SK-N-SH (cell line): ENCODE results near the gene PTPRG. TPM values are rescaled to one million over a fixed set of nuclear protein-coding genes. Genes with fewer than 3 reads are reported as not detected.

Source experiments
- CTCF ChIA-PET: fragments of 300-600, 350-600 bp; formaldehyde crosslinking; extraction: SDS; loops from one replicate; lab custom pipeline; 2021; lab: Yijun Ruan, JAX
- POLR2A ChIA-PET: fragments of 350-600 bp; sonication (Branson Sonifier 250); formaldehyde crosslinking; extraction: SDS; loops from one replicate; lab custom pipeline; 2020; ENCODE audit warnings: antibody characterized with exemption, inconsistent platforms; lab: Yijun Ruan, JAX
- DNase-seq: peaks from one replicate; pipeline ENCODE4 v3.0.0; 2012
- H2AFZ ChIP-seq: fragments of 200-600 bp; sonication (generic); 2 replicates; pipeline ENCODE4 v1.8.1; 2016; ENCODE audit warnings: antibody characterized with exemption, mild to moderate bottlenecking, low read depth
- H3F3A ChIP-seq: fragments of 200-600 bp; sonication (generic); replicated peaks from 2 replicates; pipeline ENCODE3; 2016; ENCODE audit warnings: antibody characterized with exemption, mild to moderate bottlenecking; ENCODE audit not compliant: insufficient read depth
- H3K27ac ChIP-seq, 2 experiments: fragments of 200-500 bp in 1 of 2; fragments of 200-600 bp in 1 of 2; sonication (Bioruptor generic) in 1 of 2; sonication (generic), shearing (Covaris generic) in 1 of 2; 2 replicates each; pipeline versions ENCODE4 v1.5.1 to v1.6.1; 2014 to 2016; ENCODE audit warnings: low read depth in 2 of 2, inconsistent platforms in 1 of 2, low read length in 1 of 2, mild to moderate bottlenecking in 1 of 2, mixed read lengths in 1 of 2
- H3K27me3 ChIP-seq: fragments of 200-600 bp; sonication (generic), shearing (Covaris generic); 2 replicates; pipeline ENCODE4 v1.6.1; 2016; ENCODE audit warnings: mixed run types; ENCODE audit not compliant: insufficient read depth
- H3K36me3 ChIP-seq, 2 experiments: fragments of 200-500 bp in 1 of 2; fragments of 200-600 bp in 1 of 2; sonication (Bioruptor generic) in 1 of 2; sonication (generic) in 1 of 2; replicated peaks in 1 of 2; 2 replicates each; pipeline versions ENCODE3 to v1.5.1; 2014 to 2016; ENCODE audit warnings: low read length in 1 of 2, mild to moderate bottlenecking in 1 of 2; ENCODE audit not compliant: insufficient read depth in 2 of 2, control insufficient read depth in 1 of 2
- H3K4me1 ChIP-seq, 2 experiments: fragments of 200-500 bp in 1 of 2; fragments of 200-600 bp in 1 of 2; sonication (Bioruptor generic) in 1 of 2; sonication (generic), shearing (Covaris generic) in 1 of 2; 2 replicates each; pipeline versions ENCODE4 v1.5.1 to v1.6.1; 2014 to 2016; ENCODE audit warnings: low read depth in 1 of 2, low read length in 1 of 2, mixed run types in 1 of 2; ENCODE audit not compliant: insufficient read depth in 2 of 2, control insufficient read depth in 1 of 2
- H3K4me2 ChIP-seq: fragments of 200-600 bp; sonication (generic), shearing (Covaris generic); 2 replicates; pipeline ENCODE4 v1.6.1; 2017; ENCODE audit warnings: mixed run types
- H3K4me3 ChIP-seq, 2 experiments: fragments of 200-500 bp in 1 of 2; fragments of 200-600 bp in 1 of 2; sonication (Bioruptor generic) in 1 of 2; sonication (generic), shearing (Covaris generic) in 1 of 2; 2 replicates each; pipeline versions ENCODE4 v1.5.1 to v1.8.1; 2014 to 2016; ENCODE audit warnings: low read depth in 2 of 2, inconsistent platforms in 1 of 2, low read length in 1 of 2, mild to moderate bottlenecking in 1 of 2, mixed read lengths in 1 of 2, moderate library complexity in 1 of 2
- H3K79me2 ChIP-seq: fragments of 200-600 bp; sonication (generic); 2 replicates; pipeline ENCODE4 v1.8.1; 2017; ENCODE audit warnings: mild to moderate bottlenecking; ENCODE audit not compliant: insufficient read depth
- H3K9ac ChIP-seq: fragments of 200-600 bp; sonication (generic); 2 replicates; pipeline ENCODE4 v1.6.1; 2017; ENCODE audit warnings: mixed run types
- H3K9me2 ChIP-seq: fragments of 200-600 bp; sonication (generic); 2 replicates; pipeline ENCODE4 v1.6.1; 2017; ENCODE audit warnings: mixed run types
- H3K9me3 ChIP-seq: fragments of 200-600 bp; sonication (generic); 2 replicates; pipeline ENCODE4 v1.6.1; 2017; ENCODE audit warnings: mixed run types, mild to moderate bottlenecking, moderate library complexity
- H4K20me1 ChIP-seq: fragments of 200-600 bp; sonication (generic); 2 replicates; pipeline ENCODE4 v1.6.1; 2017; ENCODE audit warnings: mild to moderate bottlenecking, mixed run types; ENCODE audit not compliant: insufficient read depth
- CHD2 ChIP-seq: fragments of 150-350 bp; IDR thresholded peaks from 2 replicates; pipeline ENCODE4 v1.6.1; 2018; ENCODE audit warnings: low read length; ENCODE audit not compliant: partially characterized antibody
- CTCF ChIP-seq: fragments of 200-600 bp; sonication (generic); IDR thresholded peaks from 2 replicates; pipeline ENCODE4 v1.6.1; 2017; ENCODE audit warnings: antibody characterized with exemption, mild to moderate bottlenecking, moderate library complexity
- EP300 ChIP-seq, 2 experiments: IDR thresholded peaks; 2 replicates each; pipeline versions ENCODE4 v1.4.0 to v1.6.1; 2012; ENCODE audit warnings: borderline replicate concordance in 1 of 2, low read depth in 1 of 2, low read length in 1 of 2
- FOXM1 ChIP-seq: IDR thresholded peaks from 2 replicates; pipeline ENCODE4 v1.4.0; 2012; ENCODE audit warnings: low read depth, mild to moderate bottlenecking
- GABPA ChIP-seq: IDR thresholded peaks from 2 replicates; pipeline ENCODE4 v1.4.0; 2012; ENCODE audit warnings: low read depth, mild to moderate bottlenecking
- IRF3 ChIP-seq: fragments of 150-350 bp; IDR thresholded peaks from 2 replicates; pipeline ENCODE4 v1.6.1; 2016; ENCODE audit warnings: mild to moderate bottlenecking, low read depth, low read length
- JUND ChIP-seq: IDR thresholded peaks from 2 replicates; pipeline ENCODE4 v1.4.0; 2012
- MXI1 ChIP-seq: IDR thresholded peaks from 2 replicates; pipeline ENCODE4 v1.6.1; 2012; ENCODE audit warnings: mild to moderate bottlenecking, low read depth, low read length, improper control_type of control experiment
- PBX3 ChIP-seq: IDR thresholded peaks from 2 replicates; pipeline ENCODE4; 2012
- SMC3 ChIP-seq: IDR thresholded peaks from 2 replicates; pipeline ENCODE4 v1.6.1; 2012; ENCODE audit warnings: low read depth, low read length, improper control_type of control experiment
- TAF1 ChIP-seq: IDR thresholded peaks from 2 replicates; pipeline ENCODE4 v1.6.1; 2012; ENCODE audit warnings: low read depth, mild to moderate bottlenecking, low read length, moderate library complexity, borderline replicate concordance
- USF1 ChIP-seq: IDR thresholded peaks from 2 replicates; pipeline ENCODE4 v1.4.0; 2012; ENCODE audit warnings: low read depth, borderline replicate concordance
- YY1 ChIP-seq: IDR thresholded peaks from 2 replicates; pipeline ENCODE4 v1.4.0; 2012; ENCODE audit warnings: low read depth, mild to moderate bottlenecking
- WGBS: methylation state at CpG from one replicate; pipeline ENCODE4 v1.1.6; 2017; ENCODE audit warnings: low lambda C conversion rate; 5-methylcytosine and 5-hydroxymethylcytosine counted together
- polyA plus RNA-seq, 3 experiments: library from polyadenylated mRNA; depleted of rRNA; stranded (reverse); fragments of >200 nt; gene quantifications; 2 replicates each; pipeline ENCODE4 v1.2.3, GENCODE V29; 2012

The PTPRG gene
- polyA plus RNA-seq, 1 of the 3 experiments (the other 2 are of a cell fraction), result 14.1 TPM

- Histone ChIP-seq H3K27me3 (no peaks in the 10 kb centered on the region), H2AFZ (no peak overlapping the region), H4K20me1 (no peaks in the 10 kb centered on the region), H3K4me2 (no peak overlapping the region), H3K9ac (no peak overlapping the region), H3K36me3 (no peaks in the 10 kb centered on the region), H3K79me2 (no peaks in the 10 kb centered on the region; the same call in 1 of the 2 replicates), H3F3A (no peaks in the 10 kb centered on the region), H3K9me2 (no peaks in the 10 kb centered on the region), H3K9me3 (no peaks in the 10 kb centered on the region), H3K27ac (no peak overlapping the region), H3K4me3 (no peak overlapping the region), H3K4me1 (no peaks in the 10 kb centered on the region)
- ChIA-PET CTCF (no interaction called here), POLR2A (no interaction called here)
- TF ChIP-seq EP300 (IDR thresholded peaks at IDR 0.05; ENCODE audit: borderline replicate concordance in 1 of 2, low read depth in 1 of 2, low read length in 1 of 2), result no peak
- no peak for TF ChIP-seq JUND
- TF ChIP-seq YY1, result no peak
- TF ChIP-seq SMC3, result no peak
- TF ChIP-seq USF1, result no peak
- TF ChIP-seq TAF1, result no peak
- DNase-seq, result no peak
- WGBS, result 94% methylated on average over 3 of the region's 3 CpGs
Measured at GRCh38 chr3:61910732-61911131, 349.4 kb downstream of the PTPRG start.

- Histone ChIP-seq H3K4me2 (no peak overlapping the region), H3K9ac (no peak overlapping the region), H4K20me1 (no peaks in the 10 kb centered on the region), H3F3A (no peaks in the 10 kb centered on the region), H2AFZ (no peak overlapping the region), H3K27ac (no peak overlapping the region), H3K9me2 (no peaks in the 10 kb centered on the region), H3K27me3 (no peaks in the 10 kb centered on the region), H3K79me2 (no peaks in the 10 kb centered on the region; the same call in 1 of the 2 replicates), H3K4me1 (no peaks in the 10 kb centered on the region), H3K36me3 (no peaks in the 10 kb centered on the region), H3K4me3 (no peak overlapping the region), H3K9me3 (no peaks in the 10 kb centered on the region)
- 95% methylated on average over 1 of the region's 1 CpG for WGBS
- CTCF ChIA-PET, result interaction anchor here (1.4 kb wide), 1 partner anchor 54 kb away, joined by 3 read pairs; no protein-coding TSS in a partner anchor
- TF ChIP-seq EP300 (IDR thresholded peaks at IDR 0.05; ENCODE audit: borderline replicate concordance in 1 of 2, low read depth in 1 of 2, low read length in 1 of 2) (no peak), TAF1 (no peak), GABPA (no peak), CTCF (no peak), MXI1 (no peak), CHD2 (no peak), IRF3 (no peak), FOXM1 (no peak), JUND (no peak), PBX3 (no peak)
- no peak for DNase-seq
- POLR2A ChIA-PET, result no interaction called here
Measured at GRCh38 chr3:61912158-61912557, 350.8 kb downstream of the PTPRG start.
